Prostate gland (tissue), 2 donors: ENCODE measurements around the gene ALS2CL.
"Not testable (repeated sequence)": the region's sequence is repeated elsewhere in the genome, so short reads cannot be mapped to it uniquely, and the experiment has no call there.

Experiments used
- POLR2AphosphoS5 ChIP-seq: sonication (generic); formaldehyde crosslinking; IDR thresholded peaks from one replicate; pipeline ENCODE4 v1.6.1; 2017; ENCODE audit warnings: antibody characterized with exemption
- TF ChIP-seq, protein P1 (sequence below), 4 experiments: fragments of 200-600 bp in 2 of 4; fragments of 450-650 bp in 2 of 4; sonication (generic) in 2 of 4; IDR thresholded peaks; 1 replicate in 3 of 4; 2 replicates in 1 of 4; pipeline ENCODE4 v1.5.1; 2016 to 2019; ENCODE audit warnings: antibody characterized with exemption in 4 of 4, mild to moderate bottlenecking in 2 of 4, moderate library complexity in 2 of 4

DNA sequence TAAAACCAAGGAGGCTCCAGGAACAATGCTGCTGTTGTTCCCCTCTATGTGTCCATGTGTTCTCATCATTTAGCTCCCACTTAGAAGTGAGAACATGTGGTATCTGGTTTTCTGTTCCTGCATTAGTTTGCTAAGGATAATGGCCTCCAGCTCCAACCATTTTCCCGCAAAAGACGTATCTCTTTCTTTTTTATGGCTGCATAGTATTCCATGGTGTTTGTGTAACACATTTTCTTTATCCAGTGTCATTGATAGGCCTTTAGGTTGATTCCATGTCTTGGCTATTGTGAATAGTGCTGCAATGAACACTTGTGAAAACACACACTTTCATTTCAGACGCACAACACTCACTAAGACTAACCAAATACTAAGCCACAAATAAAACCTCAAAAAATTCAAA lies 46.1 kb upstream of the ALS2CL start:
- TF ChIP-seq, protein P1, sequence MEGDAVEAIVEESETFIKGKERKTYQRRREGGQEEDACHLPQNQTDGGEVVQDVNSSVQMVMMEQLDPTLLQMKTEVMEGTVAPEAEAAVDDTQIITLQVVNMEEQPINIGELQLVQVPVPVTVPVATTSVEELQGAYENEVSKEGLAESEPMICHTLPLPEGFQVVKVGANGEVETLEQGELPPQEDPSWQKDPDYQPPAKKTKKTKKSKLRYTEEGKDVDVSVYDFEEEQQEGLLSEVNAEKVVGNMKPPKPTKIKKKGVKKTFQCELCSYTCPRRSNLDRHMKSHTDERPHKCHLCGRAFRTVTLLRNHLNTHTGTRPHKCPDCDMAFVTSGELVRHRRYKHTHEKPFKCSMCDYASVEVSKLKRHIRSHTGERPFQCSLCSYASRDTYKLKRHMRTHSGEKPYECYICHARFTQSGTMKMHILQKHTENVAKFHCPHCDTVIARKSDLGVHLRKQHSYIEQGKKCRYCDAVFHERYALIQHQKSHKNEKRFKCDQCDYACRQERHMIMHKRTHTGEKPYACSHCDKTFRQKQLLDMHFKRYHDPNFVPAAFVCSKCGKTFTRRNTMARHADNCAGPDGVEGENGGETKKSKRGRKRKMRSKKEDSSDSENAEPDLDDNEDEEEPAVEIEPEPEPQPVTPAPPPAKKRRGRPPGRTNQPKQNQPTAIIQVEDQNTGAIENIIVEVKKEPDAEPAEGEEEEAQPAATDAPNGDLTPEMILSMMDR (IDR thresholded peaks at IDR 0.05): not testable (repeated sequence)
- not testable (repeated sequence) for TF ChIP-seq POLR2AphosphoS5
